PFSK-1 (cell line): Measurements from ENCODE around the gene WDR91.

Experiments used
- POLR2AphosphoS5 ChIP-seq: IDR thresholded peaks from 2 replicates; pipeline ENCODE4 v1.6.1; 2012; ENCODE audit warnings: low read depth, mild to moderate bottlenecking, control low read depth, low read length, moderate library complexity
- SIN3A ChIP-seq: IDR thresholded peaks from 2 replicates; pipeline ENCODE4 v1.6.1; 2012; ENCODE audit warnings: mild to moderate bottlenecking, low read length, moderate library complexity, borderline replicate concordance; ENCODE audit not compliant: insufficient read depth
- TF ChIP-seq, protein P1 (sequence below), 2 experiments: IDR thresholded peaks; 2 replicates each; pipeline versions ENCODE4 v1.6.1 to v1.8.0; 2011 to 2012; ENCODE audit warnings: low read depth in 2 of 2, low read length in 2 of 2, control low read depth in 1 of 2, inconsistent platforms in 1 of 2, mild to moderate bottlenecking in 1 of 2, moderate library complexity in 1 of 2; ENCODE audit not compliant: insufficient read depth in 1 of 2

DNA sequence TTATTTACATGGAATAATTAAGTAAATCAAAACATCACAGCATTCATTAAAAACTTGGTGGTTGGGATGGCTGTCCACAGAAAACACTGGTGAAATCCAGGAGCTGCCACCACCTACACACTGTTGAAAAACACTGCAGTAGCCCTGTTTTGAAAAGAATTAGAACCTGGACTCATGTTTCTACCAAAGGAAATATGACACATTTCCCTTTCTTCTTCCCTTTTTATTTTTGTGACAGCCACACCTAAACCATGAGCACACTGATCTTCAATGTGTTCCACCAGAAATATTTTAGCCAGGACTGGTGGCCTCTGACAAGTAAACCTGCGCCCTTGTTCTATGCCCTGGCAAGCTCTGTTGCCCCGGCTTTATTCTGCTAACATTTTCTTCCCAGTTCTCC is 60.2 kb downstream of the WDR91 start:
- TF ChIP-seq, protein P1, sequence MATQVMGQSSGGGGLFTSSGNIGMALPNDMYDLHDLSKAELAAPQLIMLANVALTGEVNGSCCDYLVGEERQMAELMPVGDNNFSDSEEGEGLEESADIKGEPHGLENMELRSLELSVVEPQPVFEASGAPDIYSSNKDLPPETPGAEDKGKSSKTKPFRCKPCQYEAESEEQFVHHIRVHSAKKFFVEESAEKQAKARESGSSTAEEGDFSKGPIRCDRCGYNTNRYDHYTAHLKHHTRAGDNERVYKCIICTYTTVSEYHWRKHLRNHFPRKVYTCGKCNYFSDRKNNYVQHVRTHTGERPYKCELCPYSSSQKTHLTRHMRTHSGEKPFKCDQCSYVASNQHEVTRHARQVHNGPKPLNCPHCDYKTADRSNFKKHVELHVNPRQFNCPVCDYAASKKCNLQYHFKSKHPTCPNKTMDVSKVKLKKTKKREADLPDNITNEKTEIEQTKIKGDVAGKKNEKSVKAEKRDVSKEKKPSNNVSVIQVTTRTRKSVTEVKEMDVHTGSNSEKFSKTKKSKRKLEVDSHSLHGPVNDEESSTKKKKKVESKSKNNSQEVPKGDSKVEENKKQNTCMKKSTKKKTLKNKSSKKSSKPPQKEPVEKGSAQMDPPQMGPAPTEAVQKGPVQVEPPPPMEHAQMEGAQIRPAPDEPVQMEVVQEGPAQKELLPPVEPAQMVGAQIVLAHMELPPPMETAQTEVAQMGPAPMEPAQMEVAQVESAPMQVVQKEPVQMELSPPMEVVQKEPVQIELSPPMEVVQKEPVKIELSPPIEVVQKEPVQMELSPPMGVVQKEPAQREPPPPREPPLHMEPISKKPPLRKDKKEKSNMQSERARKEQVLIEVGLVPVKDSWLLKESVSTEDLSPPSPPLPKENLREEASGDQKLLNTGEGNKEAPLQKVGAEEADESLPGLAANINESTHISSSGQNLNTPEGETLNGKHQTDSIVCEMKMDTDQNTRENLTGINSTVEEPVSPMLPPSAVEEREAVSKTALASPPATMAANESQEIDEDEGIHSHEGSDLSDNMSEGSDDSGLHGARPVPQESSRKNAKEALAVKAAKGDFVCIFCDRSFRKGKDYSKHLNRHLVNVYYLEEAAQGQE (IDR thresholded peaks at IDR 0.05; ENCODE audit: insufficient read depth in 1 of 2, low read depth in 2 of 2, low read length in 2 of 2) = no peak
- TF ChIP-seq POLR2AphosphoS5 (no peak), SIN3A (no peak)
